ENCODE results near the gene LAD1. TPM values are rescaled to one million over a fixed set of nuclear protein-coding genes. Genes with fewer than 3 reads are reported as not detected.

The LAD1 gene
- total and polyA plus RNA-seq, 2 of the 13 experiments (the other 11 are each of a cell fraction or from before 2014, with no cell fraction given) = 10.8 to 65.6 TPM

DNA sequence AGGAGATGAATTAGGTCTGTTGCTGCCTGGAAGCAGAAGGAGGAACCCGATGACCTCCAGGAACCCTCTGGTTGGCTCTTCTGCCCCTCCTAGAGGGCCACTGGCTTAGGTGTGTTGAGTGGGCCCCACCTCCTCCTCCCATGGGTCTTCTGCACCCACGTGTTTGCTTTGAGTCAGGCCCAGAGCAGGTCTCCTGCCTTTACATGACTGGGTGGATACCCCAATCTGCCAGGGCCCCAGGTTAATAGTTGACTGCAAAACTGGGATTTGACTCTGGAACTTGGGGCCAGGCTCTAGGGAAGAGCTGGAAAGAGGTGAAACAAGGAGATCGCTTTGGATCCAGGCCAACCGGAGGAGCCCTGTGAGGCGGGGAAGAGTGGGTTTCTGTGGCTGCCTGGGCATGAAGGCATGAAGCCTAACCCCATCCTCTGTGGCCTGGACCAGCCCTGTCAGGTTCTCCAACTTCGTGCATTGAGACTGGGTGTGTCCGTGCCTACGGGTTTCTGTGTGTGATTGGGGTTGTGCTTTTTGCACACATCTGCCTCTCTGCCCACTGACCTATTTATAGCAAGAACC, 7.8 kb upstream of the LAD1 start (continued):
- no peak for TF ChIP-seq ZNF598 (CRISPR knock-in tag; IDR thresholded peaks at IDR 0.05; ENCODE audit: borderline replicate concordance)
- TF ChIP-seq, protein P1, sequence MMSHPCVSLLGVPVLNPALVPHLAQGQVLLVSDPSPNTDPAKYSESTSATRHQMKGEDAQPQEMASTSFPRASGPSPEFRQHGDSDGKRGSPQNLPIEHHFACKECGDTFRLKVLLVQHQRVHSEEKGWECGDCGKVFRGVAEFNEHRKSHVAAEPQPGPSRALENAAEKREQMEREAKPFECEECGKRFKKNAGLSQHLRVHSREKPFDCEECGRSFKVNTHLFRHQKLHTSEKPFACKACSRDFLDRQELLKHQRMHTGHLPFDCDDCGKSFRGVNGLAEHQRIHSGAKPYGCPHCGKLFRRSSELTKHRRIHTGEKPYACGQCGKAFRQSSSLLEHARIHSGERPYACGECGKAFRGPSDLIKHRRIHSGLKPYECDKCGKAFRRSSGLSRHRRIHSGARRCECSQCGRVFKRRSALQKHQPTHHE (CRISPR knock-in tag; IDR thresholded peaks at IDR 0.05; ENCODE audit: borderline replicate concordance) = no peak
- TF ChIP-seq ATF7-NPFF (CRISPR knock-in tag; IDR thresholded peaks at IDR 0.05; ENCODE audit: low read depth) = no peak
- TF ChIP-seq, protein P2, sequence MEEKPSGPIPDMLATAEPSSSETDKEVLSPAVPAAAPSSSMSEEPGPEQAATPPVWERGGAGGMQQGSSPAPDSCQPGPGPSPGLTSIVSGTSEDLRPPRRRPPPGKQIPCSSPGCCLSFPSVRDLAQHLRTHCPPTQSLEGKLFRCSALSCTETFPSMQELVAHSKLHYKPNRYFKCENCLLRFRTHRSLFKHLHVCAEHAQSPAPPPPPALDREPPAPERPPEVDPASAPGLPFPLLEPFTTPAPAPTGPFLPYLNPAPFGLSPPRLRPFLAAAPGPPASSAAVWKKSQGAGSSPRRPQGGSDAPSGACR (CRISPR knock-in tag; IDR thresholded peaks at IDR 0.05) = no peak
- no peak for TF ChIP-seq ZNF660 (CRISPR knock-in tag; IDR thresholded peaks at IDR 0.05; ENCODE audit: borderline replicate concordance, low read depth)
- TF ChIP-seq, protein P3, sequence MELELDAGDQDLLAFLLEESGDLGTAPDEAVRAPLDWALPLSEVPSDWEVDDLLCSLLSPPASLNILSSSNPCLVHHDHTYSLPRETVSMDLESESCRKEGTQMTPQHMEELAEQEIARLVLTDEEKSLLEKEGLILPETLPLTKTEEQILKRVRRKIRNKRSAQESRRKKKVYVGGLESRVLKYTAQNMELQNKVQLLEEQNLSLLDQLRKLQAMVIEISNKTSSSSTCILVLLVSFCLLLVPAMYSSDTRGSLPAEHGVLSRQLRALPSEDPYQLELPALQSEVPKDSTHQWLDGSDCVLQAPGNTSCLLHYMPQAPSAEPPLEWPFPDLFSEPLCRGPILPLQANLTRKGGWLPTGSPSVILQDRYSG (CRISPR knock-in tag; IDR thresholded peaks at IDR 0.05) = no peak
- 0 out of 2 replicates have a peak, but pooled peaks have one; percentile 21 for TF ChIP-seq HOXA3 (CRISPR knock-in tag; IDR thresholded peaks at IDR 0.05)
- TF ChIP-seq, protein P4, sequence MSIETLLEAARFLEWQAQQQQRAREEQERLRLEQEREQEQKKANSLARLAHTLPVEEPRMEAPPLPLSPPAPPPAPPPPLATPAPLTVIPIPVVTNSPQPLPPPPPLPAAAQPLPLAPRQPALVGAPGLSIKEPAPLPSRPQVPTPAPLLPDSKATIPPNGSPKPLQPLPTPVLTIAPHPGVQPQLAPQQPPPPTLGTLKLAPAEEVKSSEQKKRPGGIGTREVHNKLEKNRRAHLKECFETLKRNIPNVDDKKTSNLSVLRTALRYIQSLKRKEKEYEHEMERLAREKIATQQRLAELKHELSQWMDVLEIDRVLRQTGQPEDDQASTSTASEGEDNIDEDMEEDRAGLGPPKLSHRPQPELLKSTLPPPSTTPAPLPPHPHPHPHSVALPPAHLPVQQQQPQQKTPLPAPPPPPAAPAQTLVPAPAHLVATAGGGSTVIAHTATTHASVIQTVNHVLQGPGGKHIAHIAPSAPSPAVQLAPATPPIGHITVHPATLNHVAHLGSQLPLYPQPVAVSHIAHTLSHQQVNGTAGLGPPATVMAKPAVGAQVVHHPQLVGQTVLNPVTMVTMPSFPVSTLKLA (IDR thresholded peaks at IDR 0.05) = no peak
- 0 out of 2 replicates have a peak, but pooled peaks have one; percentile 27 for TF ChIP-seq HIVEP1 (CRISPR knock-in tag; IDR thresholded peaks at IDR 0.05)
- TF ChIP-seq ZNF761 (CRISPR knock-in tag; conservative IDR thresholded peaks at IDR 0.05) = no peak
- no peak for TF ChIP-seq YEATS4 (CRISPR knock-in tag; IDR thresholded peaks at IDR 0.05; ENCODE audit: borderline replicate concordance)
- TF ChIP-seq KDM5B (CRISPR knock-in tag; IDR thresholded peaks at IDR 0.05; ENCODE audit: borderline replicate concordance) = no peak
- TF ChIP-seq ZNF3 (CRISPR knock-in tag; IDR thresholded peaks at IDR 0.05) = peak; percentile 80
- TF ChIP-seq, protein P5, sequence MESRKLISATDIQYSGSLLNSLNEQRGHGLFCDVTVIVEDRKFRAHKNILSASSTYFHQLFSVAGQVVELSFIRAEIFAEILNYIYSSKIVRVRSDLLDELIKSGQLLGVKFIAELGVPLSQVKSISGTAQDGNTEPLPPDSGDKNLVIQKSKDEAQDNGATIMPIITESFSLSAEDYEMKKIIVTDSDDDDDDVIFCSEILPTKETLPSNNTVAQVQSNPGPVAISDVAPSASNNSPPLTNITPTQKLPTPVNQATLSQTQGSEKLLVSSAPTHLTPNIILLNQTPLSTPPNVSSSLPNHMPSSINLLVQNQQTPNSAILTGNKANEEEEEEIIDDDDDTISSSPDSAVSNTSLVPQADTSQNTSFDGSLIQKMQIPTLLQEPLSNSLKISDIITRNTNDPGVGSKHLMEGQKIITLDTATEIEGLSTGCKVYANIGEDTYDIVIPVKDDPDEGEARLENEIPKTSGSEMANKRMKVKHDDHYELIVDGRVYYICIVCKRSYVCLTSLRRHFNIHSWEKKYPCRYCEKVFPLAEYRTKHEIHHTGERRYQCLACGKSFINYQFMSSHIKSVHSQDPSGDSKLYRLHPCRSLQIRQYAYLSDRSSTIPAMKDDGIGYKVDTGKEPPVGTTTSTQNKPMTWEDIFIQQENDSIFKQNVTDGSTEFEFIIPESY (CRISPR knock-in tag; IDR thresholded peaks at IDR 0.05) = no peak
- TF ChIP-seq, protein P6, sequence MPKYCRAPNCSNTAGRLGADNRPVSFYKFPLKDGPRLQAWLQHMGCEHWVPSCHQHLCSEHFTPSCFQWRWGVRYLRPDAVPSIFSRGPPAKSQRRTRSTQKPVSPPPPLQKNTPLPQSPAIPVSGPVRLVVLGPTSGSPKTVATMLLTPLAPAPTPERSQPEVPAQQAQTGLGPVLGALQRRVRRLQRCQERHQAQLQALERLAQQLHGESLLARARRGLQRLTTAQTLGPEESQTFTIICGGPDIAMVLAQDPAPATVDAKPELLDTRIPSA (CRISPR knock-in tag; IDR thresholded peaks at IDR 0.05; ENCODE audit: borderline replicate concordance) = no peak
- TF ChIP-seq, protein P7, sequence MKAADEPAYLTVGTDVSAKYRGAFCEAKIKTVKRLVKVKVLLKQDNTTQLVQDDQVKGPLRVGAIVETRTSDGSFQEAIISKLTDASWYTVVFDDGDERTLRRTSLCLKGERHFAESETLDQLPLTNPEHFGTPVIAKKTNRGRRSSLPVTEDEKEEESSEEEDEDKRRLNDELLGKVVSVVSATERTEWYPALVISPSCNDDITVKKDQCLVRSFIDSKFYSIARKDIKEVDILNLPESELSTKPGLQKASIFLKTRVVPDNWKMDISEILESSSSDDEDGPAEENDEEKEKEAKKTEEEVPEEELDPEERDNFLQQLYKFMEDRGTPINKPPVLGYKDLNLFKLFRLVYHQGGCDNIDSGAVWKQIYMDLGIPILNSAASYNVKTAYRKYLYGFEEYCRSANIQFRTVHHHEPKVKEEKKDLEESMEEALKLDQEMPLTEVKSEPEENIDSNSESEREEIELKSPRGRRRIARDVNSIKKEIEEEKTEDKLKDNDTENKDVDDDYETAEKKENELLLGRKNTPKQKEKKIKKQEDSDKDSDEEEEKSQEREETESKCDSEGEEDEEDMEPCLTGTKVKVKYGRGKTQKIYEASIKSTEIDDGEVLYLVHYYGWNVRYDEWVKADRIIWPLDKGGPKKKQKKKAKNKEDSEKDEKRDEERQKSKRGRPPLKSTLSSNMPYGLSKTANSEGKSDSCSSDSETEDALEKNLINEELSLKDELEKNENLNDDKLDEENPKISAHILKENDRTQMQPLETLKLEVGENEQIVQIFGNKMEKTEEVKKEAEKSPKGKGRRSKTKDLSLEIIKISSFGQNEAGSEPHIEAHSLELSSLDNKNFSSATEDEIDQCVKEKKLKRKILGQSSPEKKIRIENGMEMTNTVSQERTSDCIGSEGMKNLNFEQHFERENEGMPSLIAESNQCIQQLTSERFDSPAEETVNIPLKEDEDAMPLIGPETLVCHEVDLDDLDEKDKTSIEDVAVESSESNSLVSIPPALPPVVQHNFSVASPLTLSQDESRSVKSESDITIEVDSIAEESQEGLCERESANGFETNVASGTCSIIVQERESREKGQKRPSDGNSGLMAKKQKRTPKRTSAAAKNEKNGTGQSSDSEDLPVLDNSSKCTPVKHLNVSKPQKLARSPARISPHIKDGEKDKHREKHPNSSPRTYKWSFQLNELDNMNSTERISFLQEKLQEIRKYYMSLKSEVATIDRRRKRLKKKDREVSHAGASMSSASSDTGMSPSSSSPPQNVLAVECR (CRISPR knock-in tag; IDR thresholded peaks at IDR 0.05; ENCODE audit: borderline replicate concordance) = peak; percentile 24; the same call in 1 of the 2 replicates
- no peak for TF ChIP-seq NR2F6 (IDR thresholded peaks at IDR 0.05)
- TF ChIP-seq NR2F6 (CRISPR knock-in tag; IDR thresholded peaks at IDR 0.05) = peak; percentile 10; the same call in 1 of the 2 replicates

Measured in HepG2 (cell line).